Dendritic cell treated with granulocyte-macrophage colony-stimulating factor and Interleukin-4, amounts not matched to agents 40 ng/mL and 50 ng/mL, for 4 days (primary cell): Measurements from ENCODE around the gene SLC25A11.

Source experiments
- H3K27ac Mint-ChIP-seq: one replicate; pipeline ENCODE4 v1.8.0; 2022; ENCODE audit warnings: mild to moderate bottlenecking, mixed read lengths
- H3K27me3 Mint-ChIP-seq: one replicate; pipeline ENCODE4 v1.8.0; 2022; ENCODE audit warnings: mild to moderate bottlenecking, mixed read lengths
- H3K36me3 Mint-ChIP-seq: one replicate; pipeline ENCODE4 v1.8.0; 2022; ENCODE audit warnings: low read depth, mixed read lengths
- H3K4me1 Mint-ChIP-seq: one replicate; pipeline ENCODE4 v1.8.0; 2022; ENCODE audit warnings: low read depth, mixed read lengths
- H3K4me3 Mint-ChIP-seq: one replicate; pipeline ENCODE4 v1.8.0; 2022; ENCODE audit warnings: mild to moderate bottlenecking, moderate library complexity, mixed read lengths
- H3K9me3 Mint-ChIP-seq: one replicate; pipeline ENCODE4 v1.8.0; 2022; ENCODE audit warnings: mixed read lengths
- intact Hi-C: fragments of 100-400 bp; cut with micrococcal nuclease; formaldehyde crosslinking; loops from one replicate; pipeline ENCODE4 v1.15.0; 2022

The SLC25A11 gene

DNA sequence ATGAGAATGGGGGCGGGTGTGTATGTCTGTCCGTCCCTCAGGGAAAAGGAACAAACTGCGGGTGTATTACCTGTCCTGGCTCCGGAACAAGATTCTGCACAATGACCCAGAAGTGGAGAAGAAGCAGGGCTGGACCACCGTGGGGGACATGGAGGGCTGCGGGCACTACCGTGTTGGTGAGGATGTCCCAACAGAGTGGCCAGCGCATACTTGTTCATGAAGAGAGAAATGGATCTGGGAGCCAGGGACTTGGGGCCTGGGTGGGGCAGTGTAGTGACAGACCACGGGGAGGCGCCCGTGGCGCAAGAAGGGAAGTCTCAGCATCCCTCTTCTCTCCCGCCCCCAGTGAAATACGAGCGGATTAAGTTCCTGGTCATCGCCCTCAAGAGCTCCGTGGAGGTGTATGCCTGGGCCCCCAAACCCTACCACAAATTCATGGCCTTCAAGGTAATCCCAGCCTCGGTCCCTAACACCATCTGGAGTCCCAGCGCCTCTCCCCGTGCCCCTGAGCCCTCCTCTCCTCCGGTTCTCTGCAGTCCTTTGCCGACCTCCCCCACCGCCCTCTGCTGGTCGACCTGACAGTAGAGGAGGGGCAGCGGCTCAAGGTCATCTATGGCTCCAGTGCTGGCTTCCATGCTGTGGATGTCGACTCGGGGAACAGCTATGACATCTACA is 44.1 kb downstream of the SLC25A11 start:
- peaks cover 67% of the 10 kb centered on the region for H3K4me1 Mint-ChIP-seq
- H3K27ac Mint-ChIP-seq = no peak overlapping the region
- peaks cover 73% of the 10 kb centered on the region for H3K36me3 Mint-ChIP-seq
- no peaks in the 10 kb centered on the region for H3K9me3 Mint-ChIP-seq
- H3K27me3 Mint-ChIP-seq = peaks cover 17% of the 10 kb centered on the region
- no peak overlapping the region for H3K4me3 Mint-ChIP-seq
- intact Hi-C loops = no loop called here

- Mint-ChIP-seq H3K36me3 (peaks cover 80% of the 10 kb centered on the region), H3K27ac (no peak overlapping the region), H3K27me3 (peaks cover 11% of the 10 kb centered on the region), H3K9me3 (no peaks in the 10 kb centered on the region), H3K4me1 (peaks cover 60% of the 10 kb centered on the region), H3K4me3 (no peak overlapping the region)
- intact Hi-C loops = no loop called here
Observed at GRCh38 chr17:4895121-4895520, 44.7 kb downstream of the SLC25A11 start.

DNA sequence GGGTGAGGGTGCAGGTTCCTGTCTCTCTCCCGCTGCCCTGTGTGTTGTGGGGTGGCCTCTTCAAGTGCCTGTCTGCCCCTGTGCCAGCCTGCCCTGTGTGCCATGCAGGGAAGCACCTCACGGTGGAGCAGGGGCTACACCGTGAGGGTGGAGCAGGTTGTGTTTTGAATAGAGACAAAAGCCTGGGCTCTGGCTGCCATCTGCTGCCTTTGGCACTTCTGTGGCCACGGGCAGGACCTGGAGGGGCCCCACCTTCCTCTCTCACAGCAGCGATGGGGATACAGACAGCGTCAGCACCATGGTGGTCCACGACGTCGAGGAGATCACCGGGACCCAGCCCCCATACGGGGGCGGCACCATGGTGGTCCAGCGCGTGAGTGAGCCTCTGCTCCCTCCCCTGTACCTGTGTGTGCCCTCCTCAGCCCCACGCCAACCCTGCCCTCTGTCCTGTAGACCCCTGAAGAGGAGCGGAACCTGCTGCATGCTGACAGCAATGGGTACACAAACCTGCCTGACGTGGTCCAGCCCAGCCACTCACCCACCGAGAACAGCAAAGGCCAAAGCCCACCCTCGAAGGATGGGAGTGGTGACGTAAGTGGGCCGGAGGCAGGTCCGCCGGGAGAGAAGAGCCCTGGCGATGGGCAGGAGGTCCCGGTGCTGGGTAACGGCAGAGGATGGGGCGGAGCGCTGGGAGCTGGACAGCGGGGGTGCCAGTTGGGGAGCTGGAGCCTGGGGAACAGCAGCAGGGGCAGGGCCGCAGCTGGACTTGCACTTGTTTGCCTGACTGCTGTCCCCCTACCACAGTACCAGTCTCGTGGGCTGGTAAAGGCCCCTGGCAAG is 45.9 kb downstream of the SLC25A11 start:
- H3K27me3 Mint-ChIP-seq = peaks cover 4% of the 10 kb centered on the region
- no peak overlapping the region for H3K4me3 Mint-ChIP-seq
- H3K27ac Mint-ChIP-seq = no peak overlapping the region
- no peaks in the 10 kb centered on the region for H3K9me3 Mint-ChIP-seq
- intact Hi-C loops = no loop called here
- peaks cover 92% of the 10 kb centered on the region for H3K36me3 Mint-ChIP-seq
- peaks cover 50% of the 10 kb centered on the region for H3K4me1 Mint-ChIP-seq

DNA sequence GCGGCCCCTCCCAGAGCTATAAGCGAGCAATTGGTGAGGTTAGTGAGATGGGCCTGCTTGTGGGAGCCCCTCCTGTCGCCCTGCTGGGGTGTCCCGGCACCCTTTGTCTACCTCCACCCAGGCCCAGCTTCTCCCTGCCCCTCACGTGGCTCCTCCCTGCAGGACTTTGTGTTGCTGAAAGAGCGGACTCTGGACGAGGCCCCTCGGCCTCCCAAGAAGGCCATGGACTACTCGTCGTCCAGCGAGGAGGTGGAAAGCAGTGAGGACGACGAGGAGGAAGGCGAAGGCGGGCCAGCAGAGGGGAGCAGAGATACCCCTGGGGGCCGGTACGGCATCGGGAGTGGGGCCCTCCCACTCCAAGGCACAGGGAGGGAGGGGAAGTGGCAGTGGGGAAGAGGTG is 46.6 kb downstream of the SLC25A11 start:
- Mint-ChIP-seq H3K9me3 (no peaks in the 10 kb centered on the region), H3K27ac (no peak overlapping the region), H3K27me3 (no peaks in the 10 kb centered on the region), H3K4me1 (peaks cover 45% of the 10 kb centered on the region), H3K4me3 (no peak overlapping the region), H3K36me3 (peaks cover 98% of the 10 kb centered on the region)
- intact Hi-C loops = no loop called here

DNA sequence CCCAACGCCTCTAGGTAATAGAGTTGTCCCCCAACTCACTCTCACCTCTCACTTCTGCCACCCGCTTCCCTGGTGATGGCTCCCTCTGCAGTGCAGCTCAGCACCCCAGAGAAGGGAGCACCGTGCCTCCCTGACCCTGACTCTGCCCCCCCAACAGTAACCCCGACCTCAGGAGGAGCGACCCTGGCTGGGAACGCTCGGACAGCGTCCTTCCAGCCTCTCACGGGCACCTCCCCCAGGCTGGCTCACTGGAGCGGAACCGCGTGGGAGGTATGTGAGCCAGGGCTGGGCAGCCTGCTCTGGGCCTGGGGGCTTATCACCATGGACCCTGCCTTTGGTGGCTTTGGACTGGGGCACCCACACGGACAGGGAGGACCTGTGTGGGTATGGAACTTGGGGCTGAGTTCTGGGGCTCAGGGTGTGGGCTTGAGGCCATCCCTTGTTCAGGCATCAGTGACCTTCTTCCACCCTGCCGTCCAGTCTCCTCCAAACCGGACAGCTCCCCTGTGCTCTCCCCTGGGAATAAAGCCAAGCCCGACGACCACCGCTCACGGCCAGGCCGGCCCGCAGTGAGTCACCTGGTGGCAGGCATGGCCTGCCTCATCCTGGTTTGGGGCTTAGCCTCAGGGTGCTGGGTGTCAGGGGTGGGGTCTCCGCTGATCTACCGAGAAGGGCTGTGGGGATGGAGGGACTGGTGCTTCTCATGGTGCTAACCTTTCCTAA is 47.2 kb downstream of the SLC25A11 start:
- Mint-ChIP-seq H3K4me3 (no peak overlapping the region), H3K36me3 (peaks cover 99% of the 10 kb centered on the region), H3K27ac (no peak overlapping the region), H3K9me3 (no peaks in the 10 kb centered on the region), H3K4me1 (peaks cover 39% of the 10 kb centered on the region), H3K27me3 (no peaks in the 10 kb centered on the region)
- intact Hi-C loops = no loop called here

DNA sequence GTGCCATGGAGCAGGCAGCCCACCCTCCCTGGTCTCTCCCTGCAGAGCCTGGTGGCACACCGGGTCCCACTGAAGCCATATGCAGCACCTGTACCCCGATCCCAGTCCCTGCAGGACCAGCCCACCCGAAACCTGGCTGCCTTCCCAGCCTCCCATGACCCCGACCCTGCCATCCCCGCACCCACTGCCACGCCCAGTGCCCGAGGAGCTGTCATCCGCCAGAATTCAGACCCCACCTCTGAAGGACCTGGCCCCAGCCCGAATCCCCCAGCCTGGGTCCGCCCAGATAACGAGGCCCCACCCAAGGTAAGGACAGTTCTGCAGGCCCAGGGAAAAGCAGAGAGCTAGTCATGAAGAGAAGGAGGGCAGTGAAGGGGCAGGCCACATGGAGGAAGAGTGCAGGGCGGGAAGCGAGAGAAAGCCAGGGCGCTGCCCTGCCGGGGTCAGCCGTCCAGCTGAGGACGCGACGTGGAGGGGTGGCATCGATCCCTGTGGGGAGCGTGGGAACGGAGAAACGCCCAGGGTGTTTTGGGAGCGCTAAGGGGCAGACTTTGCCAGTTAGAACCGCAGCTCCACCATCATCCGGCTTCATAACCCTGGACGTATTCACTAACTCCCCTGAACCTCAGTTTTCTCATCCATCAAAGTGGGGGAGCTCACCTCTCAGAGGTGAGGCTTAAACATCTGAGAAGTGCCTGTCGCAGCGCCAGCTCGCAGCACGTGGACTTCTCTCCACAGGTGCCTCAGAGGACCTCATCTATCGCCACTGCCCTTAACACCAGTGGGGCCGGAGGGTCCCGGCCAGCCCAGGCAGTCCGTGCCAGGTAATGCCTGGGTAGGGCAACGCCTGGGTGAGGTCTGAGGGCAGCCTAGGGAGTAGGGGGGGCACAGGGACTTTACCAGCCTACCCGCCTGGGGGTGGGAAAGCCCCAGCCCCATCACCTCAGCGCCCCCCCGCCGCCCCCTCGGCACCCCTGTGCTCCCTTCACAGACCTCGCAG is 48.1 kb downstream of the SLC25A11 start:
- intact Hi-C loops = no loop called here
- no peaks in the 10 kb centered on the region for H3K27me3 Mint-ChIP-seq
- no peak overlapping the region for H3K27ac Mint-ChIP-seq
- H3K36me3 Mint-ChIP-seq = peaks cover 99% of the 10 kb centered on the region
- H3K4me3 Mint-ChIP-seq = no peak overlapping the region
- no peaks in the 10 kb centered on the region for H3K9me3 Mint-ChIP-seq
- H3K4me1 Mint-ChIP-seq = peaks cover 36% of the 10 kb centered on the region

- Mint-ChIP-seq H3K4me3 (no peak overlapping the region), H3K27me3 (no peaks in the 10 kb centered on the region), H3K4me1 (peaks cover 43% of the 10 kb centered on the region), H3K27ac (peak overlapping the region; percentile 77), H3K36me3 (peaks cover 91% of the 10 kb centered on the region), H3K9me3 (no peaks in the 10 kb centered on the region)
- intact Hi-C loops = loop anchor here (5.0 kb wide), 1 partner anchor 155 kb away; the partner anchor contains the start of gene MED11
Observed at GRCh38 chr17:4887581-4887980, 52.3 kb downstream of the SLC25A11 start.
